ENCODE data around the gene CHORDC1. TPM values are rescaled to one million over a fixed set of nuclear protein-coding genes. Genes with fewer than 3 reads are reported as not detected.
A peak's percentile ranks its signal among the peaks of the same experiment; 100 is the strongest.

The CHORDC1 gene
- total RNA-seq (10 to 100 TPM; 36.3 to 82.6 (median 52.5) TPM), polyA plus RNA-seq (10 to 100 TPM; 21.0 to 31.4 (median 22.1) TPM)
- long read RNA-seq, donor 1, partial matches to known transcripts, result 6 of 10 reads
- long read RNA-seq, donor 1, other reads (novel, unspliced or antisense), result 0 of 10 reads
- long read RNA-seq, donor 2, full-length matches to known transcripts, result 2 of 10 reads
- long read RNA-seq, donor 2, partial matches to known transcripts, result 8 of 10 reads
- long read RNA-seq, donor 2, other reads (novel, unspliced or antisense), result 0 of 10 reads

DNA sequence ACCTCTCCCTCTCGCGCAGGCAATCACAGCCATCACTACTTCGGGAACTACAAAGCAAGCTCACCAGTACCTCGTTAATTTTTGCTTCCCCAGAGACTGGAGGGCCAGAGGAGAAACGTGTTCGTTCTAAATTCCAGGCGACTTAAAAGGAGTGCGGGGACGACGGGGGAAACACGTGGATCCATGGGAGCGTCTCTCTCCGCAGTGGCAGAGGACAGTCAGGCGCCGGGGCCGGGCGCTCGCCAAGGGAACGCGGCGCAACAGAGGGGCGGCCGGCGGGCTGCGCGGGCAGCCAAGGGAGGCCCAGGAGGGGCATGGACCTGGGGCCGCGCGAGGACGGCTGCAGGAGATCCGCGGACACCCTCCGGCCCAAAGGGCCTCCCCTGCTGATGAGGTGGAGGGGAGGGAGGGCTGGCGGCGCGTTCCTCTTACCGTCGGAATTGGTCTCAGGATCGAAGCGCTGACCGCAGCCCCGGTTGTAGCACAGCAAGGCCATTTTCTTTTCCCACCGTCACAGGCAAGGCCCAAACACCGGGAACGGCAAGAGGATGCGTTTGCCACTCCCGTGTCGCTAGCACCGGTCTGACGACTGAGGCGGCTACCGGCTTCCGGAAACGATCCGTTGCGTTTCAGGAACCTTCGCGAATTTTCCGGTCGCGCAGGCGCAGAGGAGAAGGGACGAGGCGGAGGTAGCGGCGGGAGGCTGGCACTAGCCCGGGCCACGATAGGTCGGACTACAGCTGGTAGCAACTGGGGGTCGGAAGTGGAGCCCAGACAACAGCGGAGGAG, at the start of gene CHORDC1:
Gene CHORDC1 (minus strand): TSS at position 591 of the 789 bp plus-strand sequence. CDS start 95 bp downstream, at position 496.
- peak; percentile 97 for DNase-seq
- H3K27ac ChIP-seq, result peak within 1 kb of the TSS; percentile 87 to 96 (median 92)
- peaks cover 0 to 1% (median 0%) of the 10 kb centered on the region in 6 donors for H3K36me3 ChIP-seq
- H3K4me3 ChIP-seq, result peak within 1 kb of the TSS; percentile 52 to 89 (median 80)
- intact Hi-C loops (cut with DNase I; ENCODE audit: low total_unique reads), result no loop called here
- peak in 2 of 3 donors; percentile 8 to 91 for TF ChIP-seq POLR2A (IDR thresholded peaks at IDR 0.05)
- peak; percentile 95 to 99 (median 97) for TF ChIP-seq POLR2AphosphoS5 (IDR thresholded peaks at IDR 0.05)
- TF ChIP-seq, protein P1, sequence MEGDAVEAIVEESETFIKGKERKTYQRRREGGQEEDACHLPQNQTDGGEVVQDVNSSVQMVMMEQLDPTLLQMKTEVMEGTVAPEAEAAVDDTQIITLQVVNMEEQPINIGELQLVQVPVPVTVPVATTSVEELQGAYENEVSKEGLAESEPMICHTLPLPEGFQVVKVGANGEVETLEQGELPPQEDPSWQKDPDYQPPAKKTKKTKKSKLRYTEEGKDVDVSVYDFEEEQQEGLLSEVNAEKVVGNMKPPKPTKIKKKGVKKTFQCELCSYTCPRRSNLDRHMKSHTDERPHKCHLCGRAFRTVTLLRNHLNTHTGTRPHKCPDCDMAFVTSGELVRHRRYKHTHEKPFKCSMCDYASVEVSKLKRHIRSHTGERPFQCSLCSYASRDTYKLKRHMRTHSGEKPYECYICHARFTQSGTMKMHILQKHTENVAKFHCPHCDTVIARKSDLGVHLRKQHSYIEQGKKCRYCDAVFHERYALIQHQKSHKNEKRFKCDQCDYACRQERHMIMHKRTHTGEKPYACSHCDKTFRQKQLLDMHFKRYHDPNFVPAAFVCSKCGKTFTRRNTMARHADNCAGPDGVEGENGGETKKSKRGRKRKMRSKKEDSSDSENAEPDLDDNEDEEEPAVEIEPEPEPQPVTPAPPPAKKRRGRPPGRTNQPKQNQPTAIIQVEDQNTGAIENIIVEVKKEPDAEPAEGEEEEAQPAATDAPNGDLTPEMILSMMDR (IDR thresholded peaks at IDR 0.05 in 8 of 11, conservative IDR thresholded peaks at IDR 0.05 in 3 of 11), result no peak
- peaks cover 29 to 69% (median 48%) of the 10 kb centered on the region in 6 donors for H3K4me1 ChIP-seq
- WGBS, 5 donors, result 0 to 1% (median 0%) methylated on average over 37 to 71 of the region's 71 CpGs
- H3K27me3 ChIP-seq (replicated peaks in 1 of 7), result no peaks in the 10 kb centered on the region
- no peaks in the 10 kb centered on the region for H3K9me3 ChIP-seq

DNA sequence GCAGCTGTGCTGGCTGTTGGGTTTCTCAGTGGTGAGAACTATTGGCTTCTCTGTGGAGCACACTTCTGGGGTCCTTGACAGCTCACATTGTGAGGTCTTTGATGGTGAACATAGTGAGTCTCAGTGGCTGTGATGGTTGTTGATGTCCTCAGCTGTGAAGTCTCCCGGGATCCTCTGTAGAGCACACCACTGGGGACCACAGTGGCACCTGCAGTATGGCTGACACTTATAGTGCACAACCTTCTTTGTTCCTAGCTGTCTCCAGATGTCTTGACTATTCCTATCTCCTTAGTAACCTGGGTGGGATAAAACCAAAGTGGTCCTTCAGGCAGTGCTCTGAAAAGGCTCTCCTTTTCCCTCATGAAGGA, 34.3 kb upstream of the CHORDC1 start:
- no peak for TF ChIP-seq POLR2A (IDR thresholded peaks at IDR 0.05)
- no peak for TF ChIP-seq POLR2AphosphoS5 (IDR thresholded peaks at IDR 0.05)
- TF ChIP-seq, protein P1 (IDR thresholded peaks at IDR 0.05 in 8 of 11, conservative IDR thresholded peaks at IDR 0.05 in 3 of 11), result no peak
- Histone ChIP-seq H3K4me1 (peaks cover 0 to 3% (median 0%) of the 10 kb centered on the region in 6 donors), H3K9me3 (peaks cover 0 to 4% (median 0%) of the 10 kb centered on the region in 8 donors), H3K27me3 (replicated peaks in 1 of 7) (no peaks in the 10 kb centered on the region), H3K27ac (no peak overlapping the region), H3K36me3 (no peaks in the 10 kb centered on the region), H3K4me3 (no peak overlapping the region)
- 88 to 96% (median 88%) methylated on average over 1 of the region's 1 CpG for WGBS, 5 donors
- no peak for DNase-seq
- intact Hi-C loops (cut with DNase I; ENCODE audit: low total_unique reads), result no loop called here

GRCh38 chr11:90256404-90257157, 33.7 kb upstream of the CHORDC1 start:
- TF ChIP-seq POLR2A (IDR thresholded peaks at IDR 0.05) (no peak), POLR2AphosphoS5 (IDR thresholded peaks at IDR 0.05) (no peak)
- TF ChIP-seq, protein P1 (IDR thresholded peaks at IDR 0.05 in 8 of 11, conservative IDR thresholded peaks at IDR 0.05 in 3 of 11), result no peak
- DNase-seq, result no peak
- no peak overlapping the region for H3K4me3 ChIP-seq
- H3K9me3 ChIP-seq, result peaks cover 0 to 4% (median 0%) of the 10 kb centered on the region in 8 donors
- H3K4me1 ChIP-seq, result peaks cover 0 to 8% (median 0%) of the 10 kb centered on the region in 6 donors
- H3K36me3 ChIP-seq, result no peaks in the 10 kb centered on the region
- WGBS, 5 donors, result 79 to 95% (median 92%) methylated on average over 8 of the region's 8 CpGs
- intact Hi-C loops (cut with DNase I; ENCODE audit: low total_unique reads), result no loop called here
- no peak overlapping the region for H3K27ac ChIP-seq
- H3K27me3 ChIP-seq (replicated peaks in 1 of 7), result no peaks in the 10 kb centered on the region

Data from spleen (tissue), 13 donors.